SK-N-SH treated with all-trans-retinoic acid at 6 μM for 48 hours (cell line): ENCODE data around the gene USP38.
"Not testable (repeated sequence)": the region's sequence is repeated elsewhere in the genome, so short reads cannot be mapped to it uniquely, and the experiment has no call there.

ENCODE experiments used
- ARNTL ChIP-seq: fragments of 450-650 bp; formaldehyde crosslinking; IDR thresholded peaks from 2 replicates; pipeline ENCODE4 v1.5.0; 2020; ENCODE audit warnings: low read depth, mild to moderate bottlenecking, moderate library complexity, borderline replicate concordance
- BACH2 ChIP-seq: fragments of 250-450 bp; sonication (Bioruptor Pico); IDR thresholded peaks from 2 replicates; pipeline ENCODE4 v1.9.0; 2021; ENCODE audit warnings: mild to moderate bottlenecking, borderline replicate concordance
- OSR1 ChIP-seq: fragments of 250-450 bp; sonication (Bioruptor Pico); IDR thresholded peaks from 2 replicates; pipeline ENCODE4 v1.8.0; 2022; ENCODE audit warnings: moderate library complexity, mild to moderate bottlenecking, inconsistent platforms
- PPARA ChIP-seq: fragments of 250-450 bp; sonication (Bioruptor Pico); IDR thresholded peaks from 2 replicates; pipeline ENCODE4 v1.5.0; 2020; ENCODE audit warnings: mild to moderate bottlenecking, borderline replicate concordance
- SNAI2 ChIP-seq: fragments of 250-450 bp; sonication (Bioruptor Pico); IDR thresholded peaks from 2 replicates; pipeline ENCODE4 v1.5.0; 2020; ENCODE audit warnings: mild to moderate bottlenecking, moderate library complexity
- ZFP3 ChIP-seq: fragments of 250-450 bp; sonication (Bioruptor Pico); IDR thresholded peaks from 2 replicates; pipeline ENCODE4 v1.5.0; 2020; ENCODE audit warnings: mild to moderate bottlenecking, moderate library complexity
- ZFP30 ChIP-seq: fragments of 450-650 bp; formaldehyde crosslinking; IDR thresholded peaks from 2 replicates; pipeline ENCODE4 v1.5.0; 2022; ENCODE audit warnings: mild to moderate bottlenecking, moderate library complexity
- ZNF565 ChIP-seq: fragments of 450-650 bp; formaldehyde crosslinking; conservative IDR thresholded peaks from 2 replicates; pipeline ENCODE4 v1.5.0; 2020; ENCODE audit warnings: low read depth, mild to moderate bottlenecking, moderate library complexity
- TF ChIP-seq, protein P1 (sequence below): fragments of 250-450 bp; sonication (Bioruptor Pico); IDR thresholded peaks from 2 replicates; pipeline ENCODE4 v1.8.0; 2021; ENCODE audit warnings: low read depth, mild to moderate bottlenecking, moderate library complexity, borderline replicate concordance
- TF ChIP-seq, protein P2 (sequence below): fragments of 250-450 bp; sonication (Bioruptor Pico); IDR thresholded peaks from 2 replicates; pipeline ENCODE4 v1.8.0; 2020; ENCODE audit warnings: mild to moderate bottlenecking, moderate library complexity, borderline replicate concordance
- TF ChIP-seq, protein P3 (sequence below): fragments of 250-450 bp; sonication (Bioruptor Pico); IDR thresholded peaks from 2 replicates; pipeline ENCODE4 v1.5.1; 2021; ENCODE audit warnings: mild to moderate bottlenecking, moderate library complexity
- TF ChIP-seq, protein P4 (sequence below): fragments of 250-450 bp; sonication (Bioruptor Pico); IDR thresholded peaks from 2 replicates; pipeline ENCODE4 v1.5.0; 2020; ENCODE audit warnings: mild to moderate bottlenecking, moderate library complexity

DNA sequence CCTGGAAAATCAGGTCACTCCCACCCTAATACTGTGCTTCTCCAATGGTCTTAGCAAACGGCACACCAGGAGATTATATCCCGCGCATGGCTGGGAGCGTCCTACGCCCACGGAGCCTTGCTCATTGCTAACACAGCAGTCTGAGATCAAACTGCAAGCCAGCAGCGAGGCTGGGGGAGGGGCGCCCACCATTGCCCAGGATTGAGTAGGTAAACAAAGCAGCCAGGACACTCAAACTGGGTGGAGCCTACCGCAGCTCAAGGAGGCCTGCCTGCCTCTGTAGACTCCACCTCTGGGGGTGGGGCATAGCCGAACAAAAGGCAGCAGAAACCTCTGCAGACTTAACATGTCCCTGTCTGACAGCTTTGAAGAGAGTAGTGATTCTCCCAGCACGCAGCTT is 18.0 kb upstream of the USP38 start:
- not testable (repeated sequence) for TF ChIP-seq ZFP3 (CRISPR knock-in tag); ARNTL (CRISPR knock-in tag); PPARA (CRISPR knock-in tag); ZFP30 (CRISPR knock-in tag); SNAI2 (CRISPR knock-in tag); BACH2 (CRISPR knock-in tag); ZNF565; OSR1 (CRISPR knock-in tag)
- TF ChIP-seq, protein P1, sequence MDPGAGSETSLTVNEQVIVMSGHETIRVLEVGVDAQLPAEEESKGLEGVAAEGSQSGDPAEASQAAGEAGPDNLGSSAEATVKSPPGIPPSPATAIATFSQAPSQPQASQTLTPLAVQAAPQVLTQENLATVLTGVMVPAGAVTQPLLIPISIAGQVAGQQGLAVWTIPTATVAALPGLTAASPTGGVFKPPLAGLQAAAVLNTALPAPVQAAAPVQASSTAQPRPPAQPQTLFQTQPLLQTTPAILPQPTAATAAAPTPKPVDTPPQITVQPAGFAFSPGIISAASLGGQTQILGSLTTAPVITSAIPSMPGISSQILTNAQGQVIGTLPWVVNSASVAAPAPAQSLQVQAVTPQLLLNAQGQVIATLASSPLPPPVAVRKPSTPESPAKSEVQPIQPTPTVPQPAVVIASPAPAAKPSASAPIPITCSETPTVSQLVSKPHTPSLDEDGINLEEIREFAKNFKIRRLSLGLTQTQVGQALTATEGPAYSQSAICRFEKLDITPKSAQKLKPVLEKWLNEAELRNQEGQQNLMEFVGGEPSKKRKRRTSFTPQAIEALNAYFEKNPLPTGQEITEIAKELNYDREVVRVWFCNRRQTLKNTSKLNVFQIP (CRISPR knock-in tag), result not testable (repeated sequence)
- TF ChIP-seq, protein P2, sequence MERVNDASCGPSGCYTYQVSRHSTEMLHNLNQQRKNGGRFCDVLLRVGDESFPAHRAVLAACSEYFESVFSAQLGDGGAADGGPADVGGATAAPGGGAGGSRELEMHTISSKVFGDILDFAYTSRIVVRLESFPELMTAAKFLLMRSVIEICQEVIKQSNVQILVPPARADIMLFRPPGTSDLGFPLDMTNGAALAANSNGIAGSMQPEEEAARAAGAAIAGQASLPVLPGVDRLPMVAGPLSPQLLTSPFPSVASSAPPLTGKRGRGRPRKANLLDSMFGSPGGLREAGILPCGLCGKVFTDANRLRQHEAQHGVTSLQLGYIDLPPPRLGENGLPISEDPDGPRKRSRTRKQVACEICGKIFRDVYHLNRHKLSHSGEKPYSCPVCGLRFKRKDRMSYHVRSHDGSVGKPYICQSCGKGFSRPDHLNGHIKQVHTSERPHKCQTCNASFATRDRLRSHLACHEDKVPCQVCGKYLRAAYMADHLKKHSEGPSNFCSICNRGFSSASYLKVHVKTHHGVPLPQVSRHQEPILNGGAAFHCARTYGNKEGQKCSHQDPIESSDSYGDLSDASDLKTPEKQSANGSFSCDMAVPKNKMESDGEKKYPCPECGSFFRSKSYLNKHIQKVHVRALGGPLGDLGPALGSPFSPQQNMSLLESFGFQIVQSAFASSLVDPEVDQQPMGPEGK (CRISPR knock-in tag), result not testable (repeated sequence)
- TF ChIP-seq, protein P3, sequence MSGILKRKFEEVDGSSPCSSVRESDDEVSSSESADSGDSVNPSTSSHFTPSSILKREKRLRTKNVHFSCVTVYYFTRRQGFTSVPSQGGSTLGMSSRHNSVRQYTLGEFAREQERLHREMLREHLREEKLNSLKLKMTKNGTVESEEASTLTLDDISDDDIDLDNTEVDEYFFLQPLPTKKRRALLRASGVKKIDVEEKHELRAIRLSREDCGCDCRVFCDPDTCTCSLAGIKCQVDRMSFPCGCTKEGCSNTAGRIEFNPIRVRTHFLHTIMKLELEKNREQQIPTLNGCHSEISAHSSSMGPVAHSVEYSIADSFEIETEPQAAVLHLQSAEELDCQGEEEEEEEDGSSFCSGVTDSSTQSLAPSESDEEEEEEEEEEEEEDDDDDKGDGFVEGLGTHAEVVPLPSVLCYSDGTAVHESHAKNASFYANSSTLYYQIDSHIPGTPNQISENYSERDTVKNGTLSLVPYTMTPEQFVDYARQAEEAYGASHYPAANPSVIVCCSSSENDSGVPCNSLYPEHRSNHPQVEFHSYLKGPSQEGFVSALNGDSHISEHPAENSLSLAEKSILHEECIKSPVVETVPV (CRISPR knock-in tag), result not testable (repeated sequence)
- TF ChIP-seq, protein P4, sequence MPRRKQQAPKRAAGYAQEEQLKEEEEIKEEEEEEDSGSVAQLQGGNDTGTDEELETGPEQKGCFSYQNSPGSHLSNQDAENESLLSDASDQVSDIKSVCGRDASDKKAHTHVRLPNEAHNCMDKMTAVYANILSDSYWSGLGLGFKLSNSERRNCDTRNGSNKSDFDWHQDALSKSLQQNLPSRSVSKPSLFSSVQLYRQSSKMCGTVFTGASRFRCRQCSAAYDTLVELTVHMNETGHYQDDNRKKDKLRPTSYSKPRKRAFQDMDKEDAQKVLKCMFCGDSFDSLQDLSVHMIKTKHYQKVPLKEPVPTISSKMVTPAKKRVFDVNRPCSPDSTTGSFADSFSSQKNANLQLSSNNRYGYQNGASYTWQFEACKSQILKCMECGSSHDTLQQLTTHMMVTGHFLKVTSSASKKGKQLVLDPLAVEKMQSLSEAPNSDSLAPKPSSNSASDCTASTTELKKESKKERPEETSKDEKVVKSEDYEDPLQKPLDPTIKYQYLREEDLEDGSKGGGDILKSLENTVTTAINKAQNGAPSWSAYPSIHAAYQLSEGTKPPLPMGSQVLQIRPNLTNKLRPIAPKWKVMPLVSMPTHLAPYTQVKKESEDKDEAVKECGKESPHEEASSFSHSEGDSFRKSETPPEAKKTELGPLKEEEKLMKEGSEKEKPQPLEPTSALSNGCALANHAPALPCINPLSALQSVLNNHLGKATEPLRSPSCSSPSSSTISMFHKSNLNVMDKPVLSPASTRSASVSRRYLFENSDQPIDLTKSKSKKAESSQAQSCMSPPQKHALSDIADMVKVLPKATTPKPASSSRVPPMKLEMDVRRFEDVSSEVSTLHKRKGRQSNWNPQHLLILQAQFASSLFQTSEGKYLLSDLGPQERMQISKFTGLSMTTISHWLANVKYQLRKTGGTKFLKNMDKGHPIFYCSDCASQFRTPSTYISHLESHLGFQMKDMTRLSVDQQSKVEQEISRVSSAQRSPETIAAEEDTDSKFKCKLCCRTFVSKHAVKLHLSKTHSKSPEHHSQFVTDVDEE (CRISPR knock-in tag), result not testable (repeated sequence)
